Activated naive CD4-positive, alpha-beta T cell treated with anti-CD3 and anti-CD28 coated beads, Interleukin-2, amount 50 U/mL, for 16 hours (primary cell): ENCODE results near the gene C3orf33.
"Not testable (repeated sequence)": the region's sequence is repeated elsewhere in the genome, so short reads cannot be mapped to it uniquely, and the experiment has no call there.

Experiments used
- DNase-seq: peaks from one replicate; pipeline ENCODE4 v3.0.0-alpha.2; 2020

C3orf33 gene

DNA sequence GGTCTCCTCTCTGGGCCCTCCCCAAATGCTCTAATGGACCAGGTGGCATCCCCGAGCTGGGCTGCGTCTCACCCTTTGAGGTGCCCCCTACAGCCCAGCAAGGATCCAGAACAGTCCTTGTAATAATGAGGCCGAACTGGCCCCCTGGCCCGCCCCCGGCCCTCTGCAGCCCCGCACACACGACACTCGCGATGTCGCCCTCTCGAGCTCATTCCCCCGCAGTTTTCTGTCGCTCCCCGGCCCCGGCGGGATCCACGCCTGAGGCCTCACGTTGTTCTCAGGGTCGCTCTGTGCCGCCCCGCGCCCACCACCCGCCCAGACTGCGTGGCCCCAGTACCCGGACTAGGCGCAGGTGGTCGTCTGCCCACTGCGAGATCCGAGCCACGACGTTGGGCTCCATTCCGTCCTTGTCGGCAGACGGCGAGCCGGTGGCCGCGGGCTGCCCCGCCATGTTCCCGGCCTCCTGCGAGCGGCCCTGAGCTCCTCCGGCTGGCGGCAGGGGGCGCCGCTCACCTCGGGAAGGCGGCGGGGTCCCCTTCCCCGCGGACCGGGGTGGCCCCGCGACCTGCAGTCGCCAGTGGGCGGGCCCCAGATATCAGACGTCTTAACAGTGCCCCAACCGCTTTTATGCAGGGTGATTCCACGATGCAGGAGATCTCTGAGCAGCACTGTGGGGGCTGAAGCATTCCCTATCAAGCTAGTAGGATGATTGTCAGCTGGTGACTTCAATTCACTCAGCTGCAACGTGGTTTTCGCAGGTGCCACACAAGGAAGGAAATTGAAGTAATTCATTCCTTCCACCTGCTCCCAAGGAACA, at the start of gene C3orf33:
Gene C3orf33, minus strand, starts transcription at position 477 of the 817 bp plus-strand sequence. Its CDS starts 26 bp downstream, at position 451.
- peak; percentile 81 for DNase-seq

- DNase-seq: peak; percentile 98
Measured at GRCh38 chr3:155854141-155854940, 48.3 kb upstream of the C3orf33 start, which contains the start of gene SLC33A1. Gene SLC33A1 (minus strand): TSS chr3:155854427. CDS start chr3:155853997, 430 bp downstream.

GRCh38 chr3:155853214-155854140, 47.4 kb upstream of the C3orf33 start:
- DNase-seq: peak; percentile 25

GRCh38 chr3:155852341-155852740, 46.3 kb upstream of the C3orf33 start:
- no peak for DNase-seq

DNA sequence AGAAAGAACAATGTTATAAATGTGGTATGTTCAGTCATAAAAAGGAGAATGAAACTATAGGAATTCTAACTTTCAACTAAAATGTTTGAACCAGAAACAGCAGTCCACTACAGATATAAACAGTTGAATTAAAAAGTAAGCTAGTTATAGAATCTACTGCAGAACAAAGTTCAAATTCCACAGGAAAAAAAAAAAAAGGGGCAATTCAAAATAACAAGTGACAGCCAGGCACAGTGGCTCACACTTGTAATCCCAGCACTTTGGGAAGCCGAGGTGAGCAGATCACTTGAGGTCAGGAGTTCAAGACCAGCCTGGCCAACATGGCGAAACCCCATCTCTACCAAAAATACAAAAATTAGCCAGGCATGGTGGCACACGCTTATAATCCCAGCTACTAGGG, 43.3 kb upstream of the C3orf33 start:
- not testable (repeated sequence) for DNase-seq

- no peak for DNase-seq
Measured at GRCh38 chr3:155847993-155848392, 41.9 kb upstream of the C3orf33 start.

GRCh38 chr3:155846119-155846518, 40.0 kb upstream of the C3orf33 start:
- no peak for DNase-seq

GRCh38 chr3:155843569-155843968, 37.5 kb upstream of the C3orf33 start:
- DNase-seq: no peak

DNA sequence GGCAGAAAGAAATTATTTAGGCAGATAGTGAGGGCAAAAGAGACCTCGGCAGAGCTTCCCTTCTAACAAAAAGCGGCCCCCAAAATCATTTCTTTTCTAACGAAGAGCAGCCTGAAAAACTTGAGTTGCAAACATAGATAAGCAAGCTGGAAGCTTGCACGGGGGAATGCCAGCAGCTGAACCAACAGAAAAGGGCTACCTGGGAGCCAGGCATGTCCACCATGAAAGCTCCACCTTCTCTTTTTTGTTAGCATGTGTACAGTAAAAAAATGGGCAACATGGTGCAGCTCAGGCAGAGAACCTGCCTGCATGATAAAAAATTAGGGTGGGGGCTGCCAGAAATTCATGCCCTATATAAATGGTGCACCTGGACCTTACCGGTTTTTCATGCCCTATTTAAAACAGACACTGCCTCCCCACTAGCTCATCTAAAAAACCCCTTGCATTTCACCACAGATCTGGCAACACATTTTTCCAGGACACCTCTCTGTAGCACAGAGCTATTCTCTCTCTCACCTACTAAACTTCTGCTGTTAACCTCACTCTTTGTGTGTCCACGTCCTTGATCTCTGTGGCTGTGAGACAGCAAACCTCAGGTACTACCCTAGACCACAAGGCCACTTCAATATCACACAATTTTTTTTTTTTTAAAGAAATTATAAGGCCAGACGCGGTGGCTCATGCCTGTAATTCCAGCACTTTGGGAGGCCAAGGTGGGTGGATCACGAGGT, 29.4 kb upstream of the C3orf33 start:
- DNase-seq: no peak

DNA sequence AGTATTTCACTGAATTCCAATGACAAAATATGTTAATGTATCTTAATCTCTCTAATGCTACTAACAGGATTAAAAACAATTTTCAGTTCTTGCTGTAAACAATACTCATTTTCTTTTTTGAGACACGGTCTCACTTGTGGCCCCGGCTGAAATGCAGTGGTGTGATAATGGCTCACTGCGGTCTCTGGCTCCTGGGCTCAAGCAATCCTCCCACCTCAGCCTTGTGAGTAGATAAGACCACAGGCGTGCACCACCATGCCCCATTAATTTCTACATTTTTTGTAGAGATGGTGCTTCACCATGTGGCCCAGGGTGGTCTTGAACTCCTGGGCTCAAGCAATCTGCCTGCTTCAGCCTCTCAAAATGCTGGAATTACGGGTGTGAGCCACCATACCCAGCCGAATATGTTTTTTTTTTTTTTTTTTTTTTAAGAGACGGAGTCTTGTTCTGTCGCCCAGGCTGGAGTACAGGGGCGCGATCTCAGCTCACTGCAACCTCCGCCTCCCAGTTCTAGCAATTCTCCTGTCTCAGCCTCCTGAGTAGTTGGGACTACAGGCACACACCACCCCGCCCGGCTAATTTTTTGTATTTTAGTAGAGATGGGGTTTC, 22.5 kb upstream of the C3orf33 start:
- not testable (repeated sequence) for DNase-seq

- DNase-seq: no peak
Measured at GRCh38 chr3:155815030-155815545, 9.0 kb upstream of the C3orf33 start.

DNA sequence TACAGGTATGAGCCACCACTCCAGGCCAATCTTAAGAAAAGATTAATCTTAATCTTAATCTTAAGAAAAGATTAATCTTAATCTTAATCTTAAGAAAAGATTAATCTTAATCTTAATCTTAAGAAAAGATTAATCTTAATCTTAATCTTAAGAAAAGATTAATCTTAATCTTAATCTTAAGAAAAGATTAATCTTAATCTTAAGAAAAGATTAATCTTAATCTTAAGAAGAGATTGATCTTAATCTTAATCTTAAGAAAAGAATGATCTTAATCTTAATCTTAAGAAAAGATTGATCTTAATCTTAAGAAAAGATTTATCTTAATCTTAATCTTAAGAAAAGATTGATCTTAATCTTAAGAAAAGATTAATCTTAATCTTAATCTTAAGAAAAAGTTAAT, 7.1 kb upstream of the C3orf33 start:
- not testable (repeated sequence) for DNase-seq

DNA sequence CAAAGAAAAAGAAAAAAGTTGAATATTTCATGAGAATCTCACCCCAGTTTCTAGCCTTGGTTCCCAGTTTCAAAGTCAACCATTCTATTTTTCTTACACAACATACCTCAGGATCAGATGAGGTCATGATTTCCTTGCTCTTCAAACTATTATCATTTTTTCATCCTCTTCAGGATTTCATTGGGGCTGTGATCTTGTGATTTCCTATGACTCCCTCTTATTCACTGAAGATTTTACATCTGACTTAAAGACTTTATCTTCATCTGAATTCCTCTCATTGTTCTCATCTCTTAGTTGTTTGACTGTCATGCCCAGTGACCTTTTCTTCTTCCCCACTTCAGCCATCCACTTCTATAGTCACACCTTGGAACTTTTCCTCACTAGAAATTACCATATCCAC, 3.1 kb upstream of the C3orf33 start:
- DNase-seq: no peak

DNA sequence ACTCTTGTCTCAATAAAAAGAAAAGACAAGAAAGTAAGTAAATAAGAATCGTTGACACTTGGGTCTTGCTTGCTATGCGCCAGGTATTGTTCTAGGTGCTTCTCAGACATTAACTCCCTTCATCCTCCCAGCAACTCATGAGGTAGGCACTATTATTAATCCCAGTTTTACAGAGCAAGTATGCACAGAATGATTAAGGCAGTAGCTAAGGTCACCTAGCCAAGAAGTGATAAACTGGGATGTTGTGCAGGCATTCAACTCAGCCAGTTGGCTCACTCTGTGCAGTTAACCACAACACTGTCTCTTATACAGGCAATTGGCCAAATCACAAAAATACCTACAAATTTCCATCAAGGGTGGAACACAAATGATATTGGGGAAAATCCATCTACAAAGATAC, 1.7 kb upstream of the C3orf33 start:
- DNase-seq: no peak

- DNase-seq: peak; percentile 28
Measured at GRCh38 chr3:155805204-155805801, 775 bp downstream of the C3orf33 start.

- no peak for DNase-seq
Measured at GRCh38 chr3:155804323-155804722, 1.8 kb downstream of the C3orf33 start.

- no peak for DNase-seq
Measured at GRCh38 chr3:155792532-155792931, 13.5 kb downstream of the C3orf33 start.

- DNase-seq: no peak
Measured at GRCh38 chr3:155791190-155791589, 14.9 kb downstream of the C3orf33 start.

DNA sequence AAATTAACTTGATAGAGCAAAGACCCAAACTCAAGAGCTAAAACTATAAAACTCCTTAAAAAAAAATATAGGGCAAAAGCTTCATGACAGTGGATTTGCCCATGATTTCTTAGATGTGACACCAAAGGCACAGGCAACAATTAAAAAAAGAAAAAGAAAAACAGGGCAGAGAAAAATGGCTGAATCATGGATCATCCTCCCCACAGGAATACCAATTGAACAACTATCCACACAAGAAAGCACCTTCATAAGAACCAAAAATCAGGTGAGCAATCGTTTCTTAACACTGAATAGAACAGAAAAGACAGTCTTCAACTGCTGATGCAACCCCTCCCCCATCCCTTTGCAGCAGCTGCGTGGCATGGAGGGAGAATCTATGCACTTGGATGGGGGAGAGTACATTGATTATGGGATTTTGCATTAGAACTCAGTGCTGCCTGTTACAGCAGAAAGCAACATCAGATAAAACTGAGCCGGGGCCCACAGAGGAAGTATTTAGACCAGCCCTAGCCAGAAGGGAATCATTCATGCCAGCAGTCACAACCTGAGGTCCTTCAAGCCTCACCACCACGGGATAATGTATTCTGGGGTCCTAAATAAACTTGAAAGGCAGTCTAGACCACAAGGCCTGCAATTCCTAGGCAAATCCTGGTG, 15.7 kb downstream of the C3orf33 start:
- no peak for DNase-seq

DNA sequence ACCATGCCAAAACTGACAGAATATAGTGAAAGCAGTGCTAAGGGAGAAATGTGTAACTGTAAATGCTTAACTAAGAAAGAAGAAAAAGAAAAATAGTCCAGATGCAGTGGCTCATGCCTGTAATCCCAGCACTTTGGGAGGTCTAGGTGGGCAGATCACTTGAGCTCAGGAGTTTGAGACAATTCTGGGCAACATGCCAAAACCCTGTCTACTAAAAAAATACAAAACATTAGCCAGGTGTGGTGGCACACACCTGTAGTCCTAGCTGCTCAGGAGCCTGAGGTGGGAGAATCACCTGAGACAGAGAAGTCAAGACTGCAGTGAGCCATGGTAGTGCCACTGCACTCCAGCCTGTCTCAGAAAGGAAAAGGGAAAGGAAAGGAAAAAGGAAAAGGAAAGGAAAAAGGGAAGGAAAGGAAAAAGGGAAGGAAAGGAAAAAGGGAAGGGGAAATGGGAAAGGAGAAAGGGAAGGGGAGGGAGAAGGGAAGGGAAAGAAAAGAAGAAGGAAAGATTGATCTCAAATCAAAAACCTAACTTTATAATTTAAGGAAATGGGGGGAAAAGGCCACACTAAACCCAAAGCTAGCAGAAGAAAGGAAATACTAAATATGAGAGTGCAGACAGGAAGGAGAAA, 20.3 kb downstream of the C3orf33 start:
- no peak for DNase-seq
